ENCODE measurements around the gene DNAH17. TPM values are rescaled to one million over a fixed set of nuclear protein-coding genes. Genes with fewer than 3 reads are reported as not detected.
A peak's percentile ranks its signal among the peaks of the same experiment; 100 is the strongest.

Gene DNAH17
- total RNA-seq, 1 donor from 2014 or later = not detected

- Histone ChIP-seq H3K4me3 (no peak overlapping the region), H2AFZ (replicated peaks) (no peak overlapping the region), H3K27me3 (no peaks in the 10 kb centered on the region), H3K79me2 (ENCODE audit: low read depth) (no peaks in the 10 kb centered on the region), H4K20me1 (ENCODE audit: low read depth) (no peaks in the 10 kb centered on the region), H3K36me3 (no peaks in the 10 kb centered on the region), H3K27ac (no peak overlapping the region), H3K9ac (no peak overlapping the region), H3F3A (ENCODE audit: low read depth) (peaks cover 6% of the 10 kb centered on the region), H3K9me3 (ENCODE audit: low read depth) (no peaks in the 10 kb centered on the region), H3K4me1 (no peaks in the 10 kb centered on the region), H3K4me2 (no peak overlapping the region)
- no peak overlapping the region for H3K4me3 Mint-ChIP-seq
- DNase-seq (ENCODE audit: low spot score) = no peak
- H3K27me3 Mint-ChIP-seq (ENCODE audit: insufficient read depth, low read depth) = peaks cover 11% of the 10 kb centered on the region
- H3K9me3 Mint-ChIP-seq = peaks cover 6% of the 10 kb centered on the region
- H3K4me1 Mint-ChIP-seq = peaks cover 6% of the 10 kb centered on the region
- H3K27ac Mint-ChIP-seq = no peak overlapping the region
- no peaks in the 10 kb centered on the region for H3K36me3 Mint-ChIP-seq
- no peak for TF ChIP-seq EZH2 (IDR thresholded peaks at IDR 0.05)
- no peak for TF ChIP-seq EZH2phosphoT487 (IDR thresholded peaks at IDR 0.05)
- TF ChIP-seq CTCF (IDR thresholded peaks at IDR 0.05) = no peak
Observed at GRCh38 chr17:78442648-78443218, 134.5 kb downstream of the DNAH17 start.

- Histone ChIP-seq H3K36me3 (no peaks in the 10 kb centered on the region), H3K4me2 (no peak overlapping the region), H3K79me2 (ENCODE audit: low read depth) (no peaks in the 10 kb centered on the region), H3K9me3 (ENCODE audit: low read depth) (no peaks in the 10 kb centered on the region), H3K9ac (no peak overlapping the region), H4K20me1 (ENCODE audit: low read depth) (no peaks in the 10 kb centered on the region), H3K4me1 (no peaks in the 10 kb centered on the region), H3K27ac (no peak overlapping the region), H3K27me3 (no peaks in the 10 kb centered on the region), H3K4me3 (no peak overlapping the region), H2AFZ (replicated peaks) (no peak overlapping the region), H3F3A (ENCODE audit: low read depth) (peaks cover 6% of the 10 kb centered on the region)
- peaks cover 8% of the 10 kb centered on the region for H3K9me3 Mint-ChIP-seq
- H3K4me1 Mint-ChIP-seq = peaks cover 6% of the 10 kb centered on the region
- H3K36me3 Mint-ChIP-seq = no peaks in the 10 kb centered on the region
- H3K4me3 Mint-ChIP-seq = no peak overlapping the region
- TF ChIP-seq EZH2phosphoT487 (IDR thresholded peaks at IDR 0.05) (no peak), EZH2 (IDR thresholded peaks at IDR 0.05) (no peak), CTCF (IDR thresholded peaks at IDR 0.05) (no peak)
- H3K27me3 Mint-ChIP-seq (ENCODE audit: insufficient read depth, low read depth) = peaks cover 11% of the 10 kb centered on the region
- DNase-seq (ENCODE audit: low spot score) = no peak
- H3K27ac Mint-ChIP-seq = no peak overlapping the region
Observed at GRCh38 chr17:78441271-78441971, 135.8 kb downstream of the DNAH17 start.

- no peak for TF ChIP-seq EZH2 (IDR thresholded peaks at IDR 0.05)
- no peak for TF ChIP-seq EZH2phosphoT487 (IDR thresholded peaks at IDR 0.05)
- no peak for TF ChIP-seq CTCF (IDR thresholded peaks at IDR 0.05)
- Histone ChIP-seq H3K27me3 (no peaks in the 10 kb centered on the region), H4K20me1 (ENCODE audit: low read depth) (no peaks in the 10 kb centered on the region), H3K9ac (no peak overlapping the region), H3K4me2 (no peak overlapping the region), H3K4me3 (no peak overlapping the region), H3K79me2 (ENCODE audit: low read depth) (no peaks in the 10 kb centered on the region), H3K4me1 (peaks cover 9% of the 10 kb centered on the region), H2AFZ (replicated peaks) (no peak overlapping the region), H3F3A (ENCODE audit: low read depth) (peaks cover 6% of the 10 kb centered on the region), H3K27ac (no peak overlapping the region), H3K9me3 (ENCODE audit: low read depth) (no peaks in the 10 kb centered on the region), H3K36me3 (no peaks in the 10 kb centered on the region)
- peak overlapping the region; percentile 71 for H3K4me3 Mint-ChIP-seq
- peak overlapping the region; percentile 37 for H3K27ac Mint-ChIP-seq
- peaks cover 10% of the 10 kb centered on the region for H3K4me1 Mint-ChIP-seq
- H3K27me3 Mint-ChIP-seq (ENCODE audit: insufficient read depth, low read depth) = peaks cover 11% of the 10 kb centered on the region
- peaks cover 8% of the 10 kb centered on the region for H3K9me3 Mint-ChIP-seq
- DNase-seq (ENCODE audit: low spot score) = no peak
- no peaks in the 10 kb centered on the region for H3K36me3 Mint-ChIP-seq
Observed at GRCh38 chr17:78438694-78439325, 138.4 kb downstream of the DNAH17 start.
